ENCODE measurements around the gene HAUS5.

The HAUS5 gene

GRCh38 chr19:35618857-35619256 is 6.3 kb downstream of the HAUS5 start:
- TF ChIP-seq CTCF (IDR thresholded peaks at IDR 0.05; ENCODE audit: poor library complexity, severe bottlenecking): no peak
- H3K9me3 ChIP-seq (ENCODE audit: severe bottlenecking): no peaks in the 10 kb centered on the region
- no peaks in the 10 kb centered on the region for H3K27me3 ChIP-seq (ENCODE audit: insufficient read depth, poor library complexity, severe bottlenecking)
- ATAC-seq (ENCODE audit: low read depth): no peak
- DNase-seq (ENCODE audit: low spot score): no peak
- H3K4me1 ChIP-seq (ENCODE audit: insufficient read depth, poor library complexity, severe bottlenecking): no peaks in the 10 kb centered on the region
- H3K27ac ChIP-seq (ENCODE audit: poor library complexity, severe bottlenecking): no peak overlapping the region
- H3K4me3 ChIP-seq (ENCODE audit: severe bottlenecking): no peak overlapping the region
- H3K36me3 ChIP-seq (ENCODE audit: low read depth): peaks cover 25% of the 10 kb centered on the region

- Histone ChIP-seq H3K4me1 (ENCODE audit: insufficient read depth, poor library complexity, severe bottlenecking) (no peaks in the 10 kb centered on the region), H3K36me3 (ENCODE audit: low read depth) (peaks cover 21% of the 10 kb centered on the region), H3K4me3 (ENCODE audit: severe bottlenecking) (no peak overlapping the region), H3K9me3 (ENCODE audit: severe bottlenecking) (no peaks in the 10 kb centered on the region), H3K27me3 (ENCODE audit: insufficient read depth, poor library complexity, severe bottlenecking) (no peaks in the 10 kb centered on the region), H3K27ac (ENCODE audit: poor library complexity, severe bottlenecking) (no peak overlapping the region)
- no peak for ATAC-seq (ENCODE audit: low read depth)
- DNase-seq (ENCODE audit: low spot score): no peak
- TF ChIP-seq CTCF (IDR thresholded peaks at IDR 0.05; ENCODE audit: poor library complexity, severe bottlenecking): no peak
These were observed 6.9 kb downstream of the HAUS5 start for GRCh38 chr19:35619290-35619923.

- no peaks in the 10 kb centered on the region for H3K9me3 ChIP-seq (ENCODE audit: severe bottlenecking)
- TF ChIP-seq CTCF (IDR thresholded peaks at IDR 0.05; ENCODE audit: poor library complexity, severe bottlenecking): no peak
- H3K36me3 ChIP-seq (ENCODE audit: low read depth): peaks cover 20% of the 10 kb centered on the region
- no peaks in the 10 kb centered on the region for H3K27me3 ChIP-seq (ENCODE audit: insufficient read depth, poor library complexity, severe bottlenecking)
- ATAC-seq (ENCODE audit: low read depth) (no peak), DNase-seq (ENCODE audit: low spot score) (no peak)
- no peaks in the 10 kb centered on the region for H3K4me1 ChIP-seq (ENCODE audit: insufficient read depth, poor library complexity, severe bottlenecking)
- no peak overlapping the region for H3K27ac ChIP-seq (ENCODE audit: poor library complexity, severe bottlenecking)
- H3K4me3 ChIP-seq (ENCODE audit: severe bottlenecking): no peak overlapping the region
These were observed 7.5 kb downstream of the HAUS5 start for GRCh38 chr19:35620001-35620400.

- Histone ChIP-seq H3K27ac (ENCODE audit: poor library complexity, severe bottlenecking) (no peak overlapping the region), H3K9me3 (ENCODE audit: severe bottlenecking) (no peaks in the 10 kb centered on the region), H3K36me3 (ENCODE audit: low read depth) (peaks cover 9% of the 10 kb centered on the region), H3K27me3 (ENCODE audit: insufficient read depth, poor library complexity, severe bottlenecking) (no peaks in the 10 kb centered on the region), H3K4me3 (ENCODE audit: severe bottlenecking) (no peak overlapping the region), H3K4me1 (ENCODE audit: insufficient read depth, poor library complexity, severe bottlenecking) (no peaks in the 10 kb centered on the region)
- TF ChIP-seq CTCF (IDR thresholded peaks at IDR 0.05; ENCODE audit: poor library complexity, severe bottlenecking): no peak
- no peak for ATAC-seq (ENCODE audit: low read depth)
- DNase-seq (ENCODE audit: low spot score): no peak
These were observed 9.2 kb downstream of the HAUS5 start for GRCh38 chr19:35621708-35622107.

- Histone ChIP-seq H3K4me1 (ENCODE audit: insufficient read depth, poor library complexity, severe bottlenecking) (no peaks in the 10 kb centered on the region), H3K27ac (ENCODE audit: poor library complexity, severe bottlenecking) (no peak overlapping the region), H3K4me3 (ENCODE audit: severe bottlenecking) (no peak overlapping the region), H3K9me3 (ENCODE audit: severe bottlenecking) (no peaks in the 10 kb centered on the region), H3K27me3 (ENCODE audit: insufficient read depth, poor library complexity, severe bottlenecking) (no peaks in the 10 kb centered on the region), H3K36me3 (ENCODE audit: low read depth) (peaks cover 7% of the 10 kb centered on the region; the same call in 1 of the 2 replicates)
- no peak for TF ChIP-seq CTCF (IDR thresholded peaks at IDR 0.05; ENCODE audit: poor library complexity, severe bottlenecking)
- DNase-seq (ENCODE audit: low spot score) (no peak), ATAC-seq (ENCODE audit: low read depth) (no peak)
These were observed 10.2 kb downstream of the HAUS5 start for GRCh38 chr19:35622750-35623149.
